ENCODE data around the gene NSUN2.
"Not testable (repeated sequence)": the region's sequence is repeated elsewhere in the genome, so short reads cannot be mapped to it uniquely, and the experiment has no call there.

The NSUN2 gene

GRCh38 chr5:6649186-6649585 is 16.3 kb upstream of the NSUN2 start:
- Histone ChIP-seq H3K9ac (ENCODE audit: low read depth in 1 of 2, low read length in 2 of 2) (no peak overlapping the region), H3K4me1 (ENCODE audit: control insufficient read depth in 2 of 2, insufficient read depth in 2 of 2, low read length in 2 of 2) (no peaks in the 10 kb centered on the region), H3K9me3 (ENCODE audit: control insufficient read depth in 2 of 2, low read length in 2 of 2) (no peaks in the 10 kb centered on the region), H3K27me3 (ENCODE audit: control insufficient read depth in 2 of 2, insufficient read depth in 2 of 2, low read length in 2 of 2) (no peaks in the 10 kb centered on the region), H3K4me3 (ENCODE audit: low read length in 2 of 2) (no peak overlapping the region), H3K27ac (ENCODE audit: low read depth in 2 of 2, low read length in 2 of 2) (no peak overlapping the region), H3K36me3 (ENCODE audit: control insufficient read depth in 2 of 2, insufficient read depth in 2 of 2, low read length in 2 of 2) (peaks cover 4% of the 10 kb centered on the region in 2 donors)

GRCh38 chr5:6645571-6646362 is 12.9 kb upstream of the NSUN2 start:
- H3K9me3 ChIP-seq (ENCODE audit: control insufficient read depth in 2 of 2, low read length in 2 of 2); H3K27ac ChIP-seq (ENCODE audit: low read depth in 2 of 2, low read length in 2 of 2); H3K4me1 ChIP-seq (ENCODE audit: control insufficient read depth in 2 of 2, insufficient read depth in 2 of 2, low read length in 2 of 2); H3K9ac ChIP-seq (ENCODE audit: low read depth in 1 of 2, low read length in 2 of 2); H3K4me3 ChIP-seq (ENCODE audit: low read length in 2 of 2); H3K27me3 ChIP-seq (ENCODE audit: control insufficient read depth in 2 of 2, insufficient read depth in 2 of 2, low read length in 2 of 2); H3K36me3 ChIP-seq (ENCODE audit: control insufficient read depth in 2 of 2, insufficient read depth in 2 of 2, low read length in 2 of 2): not testable (repeated sequence)

GRCh38 chr5:6644794-6645241 is 12.0 kb upstream of the NSUN2 start:
- H3K4me1 ChIP-seq (ENCODE audit: control insufficient read depth in 2 of 2, insufficient read depth in 2 of 2, low read length in 2 of 2): no peaks in the 10 kb centered on the region
- H3K9ac ChIP-seq (ENCODE audit: low read depth in 1 of 2, low read length in 2 of 2): no peak overlapping the region
- H3K27ac ChIP-seq (ENCODE audit: low read depth in 2 of 2, low read length in 2 of 2): no peak overlapping the region
- no peaks in the 10 kb centered on the region for H3K36me3 ChIP-seq (ENCODE audit: control insufficient read depth in 2 of 2, insufficient read depth in 2 of 2, low read length in 2 of 2)
- H3K27me3 ChIP-seq (ENCODE audit: control insufficient read depth in 2 of 2, insufficient read depth in 2 of 2, low read length in 2 of 2): no peaks in the 10 kb centered on the region
- no peaks in the 10 kb centered on the region for H3K9me3 ChIP-seq (ENCODE audit: control insufficient read depth in 2 of 2, low read length in 2 of 2)
- no peak overlapping the region for H3K4me3 ChIP-seq (ENCODE audit: low read length in 2 of 2)

- Histone ChIP-seq H3K9ac (ENCODE audit: low read depth in 1 of 2, low read length in 2 of 2) (no peak overlapping the region), H3K4me1 (ENCODE audit: control insufficient read depth in 2 of 2, insufficient read depth in 2 of 2, low read length in 2 of 2) (no peaks in the 10 kb centered on the region), H3K27ac (ENCODE audit: low read depth in 2 of 2, low read length in 2 of 2) (no peak overlapping the region), H3K36me3 (ENCODE audit: control insufficient read depth in 2 of 2, insufficient read depth in 2 of 2, low read length in 2 of 2) (no peaks in the 10 kb centered on the region), H3K4me3 (ENCODE audit: low read length in 2 of 2) (no peak overlapping the region), H3K9me3 (ENCODE audit: control insufficient read depth in 2 of 2, low read length in 2 of 2) (no peaks in the 10 kb centered on the region), H3K27me3 (ENCODE audit: control insufficient read depth in 2 of 2, insufficient read depth in 2 of 2, low read length in 2 of 2) (no peaks in the 10 kb centered on the region)
These were observed 9.8 kb upstream of the NSUN2 start for GRCh38 chr5:6642655-6643054.

- Histone ChIP-seq H3K4me3 (ENCODE audit: low read length in 2 of 2) (no peak overlapping the region), H3K9ac (ENCODE audit: low read depth in 1 of 2, low read length in 2 of 2) (no peak overlapping the region), H3K4me1 (ENCODE audit: control insufficient read depth in 2 of 2, insufficient read depth in 2 of 2, low read length in 2 of 2) (peaks cover 0 to 5% of the 10 kb centered on the region in 2 donors), H3K36me3 (ENCODE audit: control insufficient read depth in 2 of 2, insufficient read depth in 2 of 2, low read length in 2 of 2) (no peaks in the 10 kb centered on the region), H3K9me3 (ENCODE audit: control insufficient read depth in 2 of 2, low read length in 2 of 2) (no peaks in the 10 kb centered on the region), H3K27me3 (ENCODE audit: control insufficient read depth in 2 of 2, insufficient read depth in 2 of 2, low read length in 2 of 2) (no peaks in the 10 kb centered on the region), H3K27ac (ENCODE audit: low read depth in 2 of 2, low read length in 2 of 2) (no peak overlapping the region)
These were observed 5.4 kb upstream of the NSUN2 start for GRCh38 chr5:6638236-6638635.

- no peaks in the 10 kb centered on the region for H3K9me3 ChIP-seq (ENCODE audit: control insufficient read depth in 2 of 2, low read length in 2 of 2)
- no peaks in the 10 kb centered on the region for H3K27me3 ChIP-seq (ENCODE audit: control insufficient read depth in 2 of 2, insufficient read depth in 2 of 2, low read length in 2 of 2)
- no peaks in the 10 kb centered on the region for H3K36me3 ChIP-seq (ENCODE audit: control insufficient read depth in 2 of 2, insufficient read depth in 2 of 2, low read length in 2 of 2)
- H3K9ac ChIP-seq (ENCODE audit: low read depth in 1 of 2, low read length in 2 of 2): no peak overlapping the region
- H3K4me3 ChIP-seq (ENCODE audit: low read length in 2 of 2): no peak overlapping the region
- peaks cover 0 to 5% of the 10 kb centered on the region in 2 donors for H3K4me1 ChIP-seq (ENCODE audit: control insufficient read depth in 2 of 2, insufficient read depth in 2 of 2, low read length in 2 of 2)
- no peak overlapping the region for H3K27ac ChIP-seq (ENCODE audit: low read depth in 2 of 2, low read length in 2 of 2)
These were observed 4.7 kb upstream of the NSUN2 start for GRCh38 chr5:6637590-6637989.

- Histone ChIP-seq H3K36me3 (ENCODE audit: control insufficient read depth in 2 of 2, insufficient read depth in 2 of 2, low read length in 2 of 2) (no peaks in the 10 kb centered on the region), H3K9me3 (ENCODE audit: control insufficient read depth in 2 of 2, low read length in 2 of 2) (no peaks in the 10 kb centered on the region), H3K27me3 (ENCODE audit: control insufficient read depth in 2 of 2, insufficient read depth in 2 of 2, low read length in 2 of 2) (no peaks in the 10 kb centered on the region), H3K4me1 (ENCODE audit: control insufficient read depth in 2 of 2, insufficient read depth in 2 of 2, low read length in 2 of 2) (peaks cover 4 to 9% of the 10 kb centered on the region in 2 donors), H3K9ac (ENCODE audit: low read depth in 1 of 2, low read length in 2 of 2) (no peak overlapping the region), H3K27ac (ENCODE audit: low read depth in 2 of 2, low read length in 2 of 2) (no peak overlapping the region), H3K4me3 (ENCODE audit: low read length in 2 of 2) (no peak overlapping the region)
These were observed 4.2 kb upstream of the NSUN2 start for GRCh38 chr5:6637022-6637421.

- H3K36me3 ChIP-seq (ENCODE audit: control insufficient read depth in 2 of 2, insufficient read depth in 2 of 2, low read length in 2 of 2): no peaks in the 10 kb centered on the region
- peaks cover 9 to 11% of the 10 kb centered on the region in 2 donors for H3K4me1 ChIP-seq (ENCODE audit: control insufficient read depth in 2 of 2, insufficient read depth in 2 of 2, low read length in 2 of 2)
- no peaks in the 10 kb centered on the region for H3K27me3 ChIP-seq (ENCODE audit: control insufficient read depth in 2 of 2, insufficient read depth in 2 of 2, low read length in 2 of 2)
- no peak overlapping the region for H3K9ac ChIP-seq (ENCODE audit: low read depth in 1 of 2, low read length in 2 of 2)
- H3K27ac ChIP-seq (ENCODE audit: low read depth in 2 of 2, low read length in 2 of 2): no peak overlapping the region
- no peaks in the 10 kb centered on the region for H3K9me3 ChIP-seq (ENCODE audit: control insufficient read depth in 2 of 2, low read length in 2 of 2)
- H3K4me3 ChIP-seq (ENCODE audit: low read length in 2 of 2): no peak overlapping the region
These were observed 3.4 kb upstream of the NSUN2 start for GRCh38 chr5:6636293-6636692.

- Histone ChIP-seq H3K27me3 (ENCODE audit: control insufficient read depth in 2 of 2, insufficient read depth in 2 of 2, low read length in 2 of 2) (no peaks in the 10 kb centered on the region), H3K4me1 (ENCODE audit: control insufficient read depth in 2 of 2, insufficient read depth in 2 of 2, low read length in 2 of 2) (peaks cover 9 to 11% of the 10 kb centered on the region in 2 donors), H3K27ac (ENCODE audit: low read depth in 2 of 2, low read length in 2 of 2) (no peak overlapping the region), H3K4me3 (ENCODE audit: low read length in 2 of 2) (no peak overlapping the region), H3K36me3 (ENCODE audit: control insufficient read depth in 2 of 2, insufficient read depth in 2 of 2, low read length in 2 of 2) (peaks cover 6 to 9% of the 10 kb centered on the region in 2 donors), H3K9ac (ENCODE audit: low read depth in 1 of 2, low read length in 2 of 2) (no peak overlapping the region), H3K9me3 (ENCODE audit: control insufficient read depth in 2 of 2, low read length in 2 of 2) (no peaks in the 10 kb centered on the region)
These were observed 2.1 kb upstream of the NSUN2 start for GRCh38 chr5:6634788-6635430.

- H3K27ac ChIP-seq (ENCODE audit: low read depth in 2 of 2, low read length in 2 of 2): no peak overlapping the region
These were observed 1.5 kb upstream of the NSUN2 start for GRCh38 chr5:6634306-6634705.

More at GRCh38 chr5:6634306-6634705, 1.5 kb upstream of the NSUN2 start:
- peaks cover 9 to 11% of the 10 kb centered on the region in 2 donors for H3K4me1 ChIP-seq (ENCODE audit: control insufficient read depth in 2 of 2, insufficient read depth in 2 of 2, low read length in 2 of 2)
- no peaks in the 10 kb centered on the region for H3K27me3 ChIP-seq (ENCODE audit: control insufficient read depth in 2 of 2, insufficient read depth in 2 of 2, low read length in 2 of 2)
- no peaks in the 10 kb centered on the region for H3K9me3 ChIP-seq (ENCODE audit: control insufficient read depth in 2 of 2, low read length in 2 of 2)
- peaks cover 12 to 15% of the 10 kb centered on the region in 2 donors for H3K36me3 ChIP-seq (ENCODE audit: control insufficient read depth in 2 of 2, insufficient read depth in 2 of 2, low read length in 2 of 2)
- H3K4me3 ChIP-seq (ENCODE audit: low read length in 2 of 2): peak overlapping the region; percentile 29 to 91
- H3K9ac ChIP-seq (ENCODE audit: low read depth in 1 of 2, low read length in 2 of 2): peak overlapping the region in 1 of 2 donors; percentile 82

All from mucosa of rectum (tissue), 2 donors.